Peyer's patch (tissue), 4 donors: ENCODE results near the gene LMO2. TPM values are rescaled to one million over a fixed set of nuclear protein-coding genes. Genes with fewer than 3 reads are reported as not detected.

Experiments used
- DNase-seq, 3 donors: peaks; one replicate each; pipeline ENCODE4 v3.0.0-alpha.2; 2017 to 2019
- H3K27ac ChIP-seq, 4 donors: fragments of 200-600 bp; sonication (generic); one replicate each; pipeline ENCODE4 v1.5.1; 2016 to 2019
- H3K27me3 ChIP-seq, 2 donors: fragments of 200-600 bp; sonication (generic); one replicate each; pipeline ENCODE4 v1.5.1; 2019
- H3K36me3 ChIP-seq, 3 donors: fragments of 200-600 bp; sonication (generic); one replicate each; pipeline ENCODE4 v1.5.1; 2016 to 2019
- H3K4me1 ChIP-seq, 4 donors: fragments of 200-600 bp; sonication (generic); one replicate each; pipeline ENCODE4 v1.5.1; 2016 to 2019
- H3K4me3 ChIP-seq, 4 donors: fragments of 200-600 bp; sonication (generic); 1 replicate in 3 of 4; 2 replicates in 1 of 4; pipeline ENCODE4 v1.5.1; 2016 to 2019; ENCODE audit warnings: mild to moderate bottlenecking in 1 of 4
- H3K9me3 ChIP-seq, 4 donors: fragments of 200-600 bp; sonication (generic); one replicate each; pipeline ENCODE4 v1.5.1; 2016 to 2019; ENCODE audit warnings: mild to moderate bottlenecking in 1 of 4
- CTCF ChIP-seq, 6 experiments: fragments of 450-650 bp in 4 of 6; fragments of 200-600 bp in 2 of 6; sonication (generic) in 1 of 6; IDR thresholded peaks; one replicate each; pipeline ENCODE4 v1.5.1; 2017 to 2019; ENCODE audit warnings: antibody characterized with exemption in 6 of 6, mild to moderate bottlenecking in 3 of 6, moderate library complexity in 1 of 6
- POLR2A ChIP-seq, 2 donors: fragments of 450-650 bp; IDR thresholded peaks; one replicate each; pipeline ENCODE4 v1.5.1; 2017; ENCODE audit warnings: antibody characterized with exemption in 2 of 2, mild to moderate bottlenecking in 2 of 2, moderate library complexity in 2 of 2
- total RNA-seq, 4 donors: library from RNA; depleted of rRNA; stranded (reverse); fragments of >200 nt; gene quantifications; one replicate each; pipeline ENCODE4 v1.1.0, GENCODE V29; 2016

LMO2 gene
- total RNA-seq, 4 donors from 2014 or later: 5.1 to 9.1 (median 7.2) TPM

- TF ChIP-seq POLR2A (IDR thresholded peaks at IDR 0.05): no peak
- TF ChIP-seq CTCF (IDR thresholded peaks at IDR 0.05): no peak
- Histone ChIP-seq H3K4me3 (no peak overlapping the region), H3K36me3 (no peaks in the 10 kb centered on the region), H3K4me1 (no peaks in the 10 kb centered on the region), H3K9me3 (no peaks in the 10 kb centered on the region), H3K27me3 (no peaks in the 10 kb centered on the region), H3K27ac (no peak overlapping the region)
- DNase-seq: no peak
These were observed 19.1 kb upstream of the LMO2 start for GRCh38 chr11:33910958-33911339.

GRCh38 chr11:33910296-33910957 lies 18.6 kb upstream of the LMO2 start:
- Histone ChIP-seq H3K27ac (no peak overlapping the region), H3K27me3 (no peaks in the 10 kb centered on the region), H3K4me1 (no peaks in the 10 kb centered on the region), H3K9me3 (no peaks in the 10 kb centered on the region), H3K36me3 (no peaks in the 10 kb centered on the region), H3K4me3 (no peak overlapping the region)
- no peak for DNase-seq
- TF ChIP-seq POLR2A (IDR thresholded peaks at IDR 0.05) (no peak), CTCF (IDR thresholded peaks at IDR 0.05) (no peak)

GRCh38 chr11:33909552-33909951 lies 17.7 kb upstream of the LMO2 start:
- Histone ChIP-seq H3K9me3 (no peaks in the 10 kb centered on the region), H3K27ac (no peak overlapping the region), H3K4me3 (no peak overlapping the region), H3K27me3 (no peaks in the 10 kb centered on the region), H3K36me3 (no peaks in the 10 kb centered on the region), H3K4me1 (no peaks in the 10 kb centered on the region)
- no peak for TF ChIP-seq CTCF (IDR thresholded peaks at IDR 0.05)
- no peak for DNase-seq

GRCh38 chr11:33909150-33909549 lies 17.3 kb upstream of the LMO2 start:
- H3K27ac ChIP-seq: no peak overlapping the region
- TF ChIP-seq POLR2A (IDR thresholded peaks at IDR 0.05) (no peak), CTCF (IDR thresholded peaks at IDR 0.05) (no peak)
- H3K36me3 ChIP-seq: no peaks in the 10 kb centered on the region
- no peak overlapping the region for H3K4me3 ChIP-seq
- H3K4me1 ChIP-seq: no peaks in the 10 kb centered on the region
- H3K27me3 ChIP-seq: no peaks in the 10 kb centered on the region
- no peak for DNase-seq
- H3K9me3 ChIP-seq: no peaks in the 10 kb centered on the region

GRCh38 chr11:33907421-33907820 lies 15.5 kb upstream of the LMO2 start:
- Histone ChIP-seq H3K27me3 (no peaks in the 10 kb centered on the region), H3K36me3 (no peaks in the 10 kb centered on the region), H3K4me3 (no peak overlapping the region), H3K4me1 (no peaks in the 10 kb centered on the region), H3K9me3 (no peaks in the 10 kb centered on the region), H3K27ac (no peak overlapping the region)
- TF ChIP-seq CTCF (IDR thresholded peaks at IDR 0.05): no peak
- no peak for TF ChIP-seq POLR2A (IDR thresholded peaks at IDR 0.05)
- DNase-seq: no peak
